Fibroblast of mammary gland (primary cell): ENCODE data around the gene KLHL30.
"Not testable (repeated sequence)": the region's sequence is repeated elsewhere in the genome, so short reads cannot be mapped to it uniquely, and the experiment has no call there.

Experiments
- DNase-seq: peaks from one replicate; pipeline ENCODE4 v3.0.0-alpha.2; 2010; ENCODE audit warnings: low read depth
- H3K4me3 ChIP-seq: 2 replicates; pipeline ENCODE4 v1.5.1; 2011; ENCODE audit warnings: low read depth, mild to moderate bottlenecking, low read length, moderate library complexity; ENCODE audit not compliant: control insufficient read depth
- CTCF ChIP-seq: conservative IDR thresholded peaks from 2 replicates; pipeline ENCODE4 v1.5.1; 2011; ENCODE audit warnings: low read depth, low read length, inconsistent platforms; ENCODE audit not compliant: control insufficient read depth, insufficient read depth

KLHL30 gene

GRCh38 chr2:238113611-238114010, 24.9 kb upstream of the KLHL30 start:
- no peak for DNase-seq
- TF ChIP-seq CTCF = no peak
- no peak overlapping the region for H3K4me3 ChIP-seq

- no peak overlapping the region for H3K4me3 ChIP-seq
- TF ChIP-seq CTCF = no peak
- no peak for DNase-seq
Measured at GRCh38 chr2:238114331-238114841, 24.1 kb upstream of the KLHL30 start.

- TF ChIP-seq CTCF = no peak
- H3K4me3 ChIP-seq = no peak overlapping the region
- DNase-seq = no peak
Measured at GRCh38 chr2:238114851-238115660, 23.4 kb upstream of the KLHL30 start.

GRCh38 chr2:238115709-238116108, 22.8 kb upstream of the KLHL30 start:
- DNase-seq = not testable (repeated sequence)

GRCh38 chr2:238116298-238117198, 21.9 kb upstream of the KLHL30 start:
- no peak for DNase-seq
- no peak for TF ChIP-seq CTCF

More at GRCh38 chr2:238115709-238116108, 22.8 kb upstream of the KLHL30 start:
- not testable (repeated sequence) for H3K4me3 ChIP-seq

GRCh38 chr2:238117199-238118154, 21.0 kb upstream of the KLHL30 start:
- no peak for TF ChIP-seq CTCF

More at GRCh38 chr2:238116298-238117198, 21.9 kb upstream of the KLHL30 start:
- H3K4me3 ChIP-seq = no peak overlapping the region

More at GRCh38 chr2:238117199-238118154, 21.0 kb upstream of the KLHL30 start:
- H3K4me3 ChIP-seq = no peak overlapping the region
- DNase-seq = peak; percentile 20
